Upper lobe of left lung (tissue), 6 donors: ENCODE results near the gene ERO1A. TPM values are rescaled to one million over a fixed set of nuclear protein-coding genes. Genes with fewer than 3 reads are reported as not detected.
A peak's percentile ranks its signal among the peaks of the same experiment; 100 is the strongest.

Experiments
- ATAC-seq, 2 donors: fragments of 200-7000 bp; cut with Tn5 transposase; one replicate each; pipeline ENCODE4 v1.9.1; 2022; ENCODE audit warnings: mild to moderate bottlenecking in 2 of 2, moderate library complexity in 2 of 2; ENCODE audit not compliant: low FRiP score in 2 of 2
- DNase-seq, 2 donors: peaks; one replicate each; pipeline ENCODE4 v3.0.0-alpha.2; 2019 to 2020
- H3K27ac ChIP-seq, 4 donors: fragments of 200-600 bp; sonication (generic); one replicate each; pipeline ENCODE4 v1.5.1; 2016 to 2019
- H3K27me3 ChIP-seq, 4 donors: fragments of 200-600 bp; sonication (generic); one replicate each; pipeline ENCODE4 v1.5.1; 2017 to 2019
- H3K36me3 ChIP-seq, 4 donors: fragments of 200-600 bp; sonication (generic); one replicate each; pipeline ENCODE4 v1.5.1; 2016 to 2019
- H3K4me1 ChIP-seq, 4 donors: fragments of 200-600 bp; sonication (generic); one replicate each; pipeline ENCODE4 v1.5.1; 2018 to 2019
- H3K4me3 ChIP-seq, 4 donors: fragments of 200-600 bp; sonication (generic); one replicate each; pipeline ENCODE4 v1.5.1; 2017 to 2019; ENCODE audit warnings: mild to moderate bottlenecking in 2 of 4, moderate library complexity in 1 of 4
- H3K9me3 ChIP-seq, 4 donors: fragments of 200-600 bp; sonication (generic); one replicate each; pipeline ENCODE4 v1.5.1; 2018 to 2019
- CTCF ChIP-seq, 6 experiments: fragments of 450-650 bp in 4 of 6; fragments of 200-600 bp in 2 of 6; sonication (generic) in 2 of 6; IDR thresholded peaks; one replicate each; pipeline ENCODE4 v1.5.1; 2016 to 2019; ENCODE audit warnings: antibody characterized with exemption in 6 of 6
- EP300 ChIP-seq, 4 donors: sonication (generic); formaldehyde crosslinking; IDR thresholded peaks; one replicate each; pipeline ENCODE4 v1.5.1; 2017; ENCODE audit warnings: antibody characterized with exemption in 4 of 4, control low read depth in 2 of 4
- POLR2A ChIP-seq, 4 donors: fragments of 450-650 bp; IDR thresholded peaks; one replicate each; pipeline ENCODE4 v1.5.1; 2016 to 2017; ENCODE audit warnings: antibody characterized with exemption in 4 of 4, mild to moderate bottlenecking in 2 of 4
- POLR2AphosphoS5 ChIP-seq, 2 donors: sonication (generic); formaldehyde crosslinking; IDR thresholded peaks; one replicate each; pipeline ENCODE4 v1.5.1; 2017; ENCODE audit warnings: antibody characterized with exemption in 2 of 2
- WGBS, 2 donors: methylation state at CpG; one replicate each; pipeline ENCODE4 v1.1.5; 2017 to 2018; 5-methylcytosine and 5-hydroxymethylcytosine counted together
- total RNA-seq, 6 donors: library from RNA; depleted of rRNA in 4 of 6; stranded (reverse); fragments of >200 nt in 4 of 6; gene quantifications; one replicate each; pipeline versions ENCODE4 v1.1.0 to v1.2.1, GENCODE V29; 2016 to 2021
- donor health status: DM: no; HTN: no; CAD: no; lungs with moderate emphysema.
- donor health status: DM: no; HTN: yes; CAD: no; lungs with severe emphysema.

Gene ERO1A
- total RNA-seq: 10 to 100 TPM; 36.4 to 63.4 (median 50.9) TPM

- Histone ChIP-seq H3K27ac (peak within 1 kb of the TSS; percentile 95 to 99 (median 98)), H3K27me3 (no peaks in the 10 kb centered on the region), H3K4me3 (peak within 1 kb of the TSS; percentile 73 to 92 (median 80)), H3K9me3 (no peaks in the 10 kb centered on the region), H3K4me1 (peaks cover 17 to 41% (median 34%) of the 10 kb centered on the region in 4 donors), H3K36me3 (no peaks in the 10 kb centered on the region)
- 0 to 1% methylated on average over 20 to 26 of the region's 78 CpGs for WGBS, 2 donors
- peak; percentile 85 to 97 for DNase-seq
- ATAC-seq: peak; percentile 90 to 96
- peak in 1 of 6 experiments; percentile 12 for TF ChIP-seq CTCF (IDR thresholded peaks at IDR 0.05)
- TF ChIP-seq POLR2AphosphoS5 (IDR thresholded peaks at IDR 0.05): peak; percentile 47 to 60
- no peak for TF ChIP-seq EP300 (IDR thresholded peaks at IDR 0.05)
- TF ChIP-seq POLR2A (IDR thresholded peaks at IDR 0.05): peak in 3 of 4 donors; percentile 37 to 86 (median 71)
Measured at GRCh38 chr14:52695481-52696091, at the start of gene ERO1A. Gene ERO1A (minus strand): TSS chr14:52695558. CDS start chr14:52695481, 77 bp downstream.

GRCh38 chr14:52741865-52742264, 46.5 kb upstream of the ERO1A start:
- no peak for ATAC-seq
- H3K4me1 ChIP-seq: peaks cover 13 to 24% (median 14%) of the 10 kb centered on the region in 4 donors

GRCh38 chr14:52740751-52741150, 45.4 kb upstream of the ERO1A start:
- no peak for TF ChIP-seq POLR2AphosphoS5 (IDR thresholded peaks at IDR 0.05)
- no peak for TF ChIP-seq CTCF (IDR thresholded peaks at IDR 0.05)
- no peak for TF ChIP-seq POLR2A (IDR thresholded peaks at IDR 0.05)
- TF ChIP-seq EP300 (IDR thresholded peaks at IDR 0.05): no peak
- peak overlapping the region in 1 of 4 donors; percentile 65 for H3K27ac ChIP-seq
- peaks cover 13 to 24% (median 20%) of the 10 kb centered on the region in 4 donors for H3K4me1 ChIP-seq
- DNase-seq (no peak), ATAC-seq (no peak)
- H3K27me3 ChIP-seq: no peaks in the 10 kb centered on the region
- 71 to 79% methylated on average over 1 of the region's 1 CpG for WGBS, 2 donors
- no peak overlapping the region for H3K4me3 ChIP-seq
- peaks cover 0 to 6% (median 0%) of the 10 kb centered on the region in 4 donors for H3K36me3 ChIP-seq
- no peaks in the 10 kb centered on the region for H3K9me3 ChIP-seq

More at GRCh38 chr14:52741865-52742264, 46.5 kb upstream of the ERO1A start:
- no peak for DNase-seq
- Histone ChIP-seq H3K4me3 (no peak overlapping the region), H3K27me3 (no peaks in the 10 kb centered on the region), H3K9me3 (no peaks in the 10 kb centered on the region), H3K36me3 (peaks cover 0 to 14% (median 0%) of the 10 kb centered on the region in 4 donors), H3K27ac (peak overlapping the region; percentile 29 to 71 (median 62))
- TF ChIP-seq POLR2A (IDR thresholded peaks at IDR 0.05): no peak
- TF ChIP-seq EP300 (IDR thresholded peaks at IDR 0.05): no peak
- TF ChIP-seq POLR2AphosphoS5 (IDR thresholded peaks at IDR 0.05): no peak

GRCh38 chr14:52738409-52738808, 43.1 kb upstream of the ERO1A start:
- no peaks in the 10 kb centered on the region for H3K36me3 ChIP-seq
- no peak overlapping the region for H3K27ac ChIP-seq
- DNase-seq (no peak), ATAC-seq (no peak)
- H3K4me3 ChIP-seq: no peak overlapping the region
- H3K4me1 ChIP-seq: peaks cover 13 to 24% (median 21%) of the 10 kb centered on the region in 4 donors
- TF ChIP-seq POLR2AphosphoS5 (IDR thresholded peaks at IDR 0.05) (no peak), POLR2A (IDR thresholded peaks at IDR 0.05) (no peak), EP300 (IDR thresholded peaks at IDR 0.05) (no peak), CTCF (IDR thresholded peaks at IDR 0.05) (no peak)
- no peaks in the 10 kb centered on the region for H3K9me3 ChIP-seq
- H3K27me3 ChIP-seq: no peaks in the 10 kb centered on the region

GRCh38 chr14:52735921-52736489, 40.6 kb upstream of the ERO1A start:
- H3K4me3 ChIP-seq: no peak overlapping the region
- H3K27me3 ChIP-seq: no peaks in the 10 kb centered on the region
- ATAC-seq (no peak), DNase-seq (no peak)
- no peaks in the 10 kb centered on the region for H3K9me3 ChIP-seq
- no peaks in the 10 kb centered on the region for H3K36me3 ChIP-seq
- peaks cover 7 to 22% (median 12%) of the 10 kb centered on the region in 4 donors for H3K4me1 ChIP-seq
- TF ChIP-seq POLR2A (IDR thresholded peaks at IDR 0.05) (no peak), EP300 (IDR thresholded peaks at IDR 0.05) (no peak), CTCF (IDR thresholded peaks at IDR 0.05) (no peak), POLR2AphosphoS5 (IDR thresholded peaks at IDR 0.05) (no peak)
- WGBS, 2 donors: 45 to 54% methylated on average over 1 of the region's 1 CpG
- no peak overlapping the region for H3K27ac ChIP-seq
